Body of pancreas (tissue), 4 donors: ENCODE measurements around the gene PPP1R13L.

Experiments used
- CTCF ChIP-seq, 7 experiments: fragments of 450-650 bp in 4 of 7; fragments of 200-600 bp in 3 of 7; sonication (generic) in 3 of 7; IDR thresholded peaks; one replicate each; pipeline ENCODE4 v1.5.1; 2016 to 2019; ENCODE audit warnings: antibody characterized with exemption in 7 of 7
- POLR2A ChIP-seq, 3 donors: fragments of 450-650 bp; IDR thresholded peaks; one replicate each; pipeline ENCODE4 v1.6.1; 2016; ENCODE audit warnings: antibody characterized with exemption in 3 of 3, mild to moderate bottlenecking in 2 of 3

- TF ChIP-seq CTCF (IDR thresholded peaks at IDR 0.05) (no peak), POLR2A (IDR thresholded peaks at IDR 0.05) (no peak)
Measured at GRCh38 chr19:45391346-45391745, 13.5 kb downstream of the PPP1R13L start.
